HCT116 (cell line): ENCODE measurements around the gene PRKX. TPM values are rescaled to one million over a fixed set of nuclear protein-coding genes. Genes with fewer than 3 reads are reported as not detected.

Experiments
- ATAC-seq: fragments of 200-7000 bp; cut with Tn5 transposase; 2 replicates; pipeline ENCODE4 v1.9.1; 2020; ENCODE audit warnings: mild to moderate bottlenecking, moderate library complexity
- BruUV-seq: library from RNA; stranded (reverse); fragments of 400-500 nt; replicated peaks from 2 replicates; lab custom pipeline; 2021; lab: Mats Ljungman, UMichigan
- CTCF ChIA-PET: fragments of 300-600 bp; sonication (Branson Sonifier 250); formaldehyde crosslinking; loops from one replicate; lab custom pipeline; 2021; ENCODE audit warnings: antibody characterized with exemption; lab: Charles Lee
- POLR2A ChIA-PET: fragments of 300-600, 350-600 bp; sonication (Branson Sonifier 250); formaldehyde crosslinking; loops from one replicate; lab custom pipeline; 2021; ENCODE audit warnings: antibody characterized with exemption; lab: Charles Lee
- RAD21 ChIA-PET, 2 experiments: fragments of 300-600 bp; sonication (Branson Sonifier 250); formaldehyde crosslinking; loops; one replicate each; lab custom pipeline; 2023; ENCODE audit warnings: low total read pairs in 2 of 2; ENCODE audit not compliant: uncharacterized antibody in 2 of 2, unreplicated experiment in 2 of 2, low non-redundant PET in 1 of 2; lab: Charles Lee
- DNase-seq: peaks from one replicate; pipeline ENCODE4 v3.0.0-alpha.2; 2010; ENCODE audit warnings: low read depth, low spot score
- H2AFZ ChIP-seq: fragments of 200-600 bp; shearing (Covaris generic), sonication (generic); 2 replicates; pipeline ENCODE4 v1.6.1; 2017; ENCODE audit warnings: low read depth, mixed run types, mixed read lengths, antibody characterized with exemption, low read length; ENCODE audit not compliant: poor library complexity, severe bottlenecking
- H3K27ac ChIP-seq: 2 replicates; pipeline ENCODE4 v1.5.1; 2012; ENCODE audit warnings: low read depth, low read length
- H3K27me3 ChIP-seq: fragments of 200-600 bp; sonication (generic); 2 replicates; pipeline ENCODE4 v1.6.1; 2016; ENCODE audit warnings: mixed run types, low read length, mixed read lengths; ENCODE audit not compliant: insufficient read depth
- H3K36me3 ChIP-seq, 2 experiments: fragments of 200-500 bp in 1 of 2; fragments of 200-600 bp in 1 of 2; sonication (Bioruptor generic) in 1 of 2; sonication (generic) in 1 of 2; 2 replicates each; pipeline versions ENCODE4 v1.5.1 to v1.6.1; 2014 to 2016; ENCODE audit warnings: low read length in 2 of 2, inconsistent platforms in 1 of 2, mixed read lengths in 1 of 2, mixed run types in 1 of 2; ENCODE audit not compliant: insufficient read depth in 2 of 2, control insufficient read depth in 1 of 2
- H3K4me1 ChIP-seq, 2 experiments: fragments of 200-600 bp in 1 of 2; sonication (generic) in 1 of 2; 2 replicates each; pipeline versions ENCODE4 v1.5.1 to v1.6.1; 2012 to 2017; ENCODE audit warnings: low read length in 2 of 2, inconsistent platforms in 1 of 2, mild to moderate bottlenecking in 1 of 2, mixed read lengths in 1 of 2, mixed run types in 1 of 2, moderate library complexity in 1 of 2; ENCODE audit not compliant: insufficient read depth in 2 of 2, control insufficient read depth in 1 of 2
- H3K4me2 ChIP-seq: fragments of 200-600 bp; sonication (generic); 2 replicates; pipeline ENCODE4 v1.6.1; 2017; ENCODE audit warnings: mixed run types, low read length, mixed read lengths
- H3K4me3 ChIP-seq, 2 experiments: fragments of 200-600 bp in 1 of 2; sonication (generic) in 1 of 2; replicated peaks in 1 of 2; 2 replicates each; pipeline ENCODE4 v1.5.1; 2011 to 2016; ENCODE audit warnings: low read length in 2 of 2, control low read depth in 1 of 2, low read depth in 1 of 2, mild to moderate bottlenecking in 1 of 2, mixed read lengths in 1 of 2, mixed run types in 1 of 2
- H3K79me2 ChIP-seq: fragments of 200-600 bp; sonication (generic); 2 replicates; pipeline ENCODE4 v1.6.1; 2017; ENCODE audit warnings: mild to moderate bottlenecking, mixed run types, low read length, moderate library complexity, mixed read lengths; ENCODE audit not compliant: insufficient read depth
- H3K9ac ChIP-seq: fragments of 200-600 bp; sonication (generic); 2 replicates; pipeline ENCODE4 v1.6.1; 2016; ENCODE audit warnings: low read length, mixed read lengths
- H3K9me2 ChIP-seq: fragments of 200-600 bp; sonication (generic), shearing (Covaris generic); 2 replicates; pipeline ENCODE4 v1.6.1; 2017; ENCODE audit warnings: mixed run types, mild to moderate bottlenecking, moderate library complexity; ENCODE audit not compliant: insufficient read depth
- H3K9me3 ChIP-seq, 2 experiments: fragments of 200-500 bp in 1 of 2; fragments of 200-600 bp in 1 of 2; sonication (Bioruptor generic) in 1 of 2; sonication (generic) in 1 of 2; 2 replicates each; pipeline ENCODE4 v1.6.1; 2014 to 2017; ENCODE audit warnings: low read length in 2 of 2, mixed read lengths in 2 of 2, inconsistent platforms in 1 of 2, low read depth in 1 of 2, mild to moderate bottlenecking in 1 of 2, mixed run types in 1 of 2, moderate library complexity in 1 of 2; ENCODE audit not compliant: control insufficient read depth in 1 of 2, insufficient read depth in 1 of 2
- H4K20me1 ChIP-seq: fragments of 200-600 bp; sonication (generic), shearing (Covaris generic); 2 replicates; pipeline ENCODE4 v1.6.1; 2017; ENCODE audit warnings: mixed run types, mild to moderate bottlenecking, moderate library complexity; ENCODE audit not compliant: insufficient read depth
- CBX3 ChIP-seq: IDR thresholded peaks from 2 replicates; pipeline ENCODE4 v1.6.1; 2012; ENCODE audit warnings: low read depth
- EGR1 ChIP-seq: IDR thresholded peaks from 2 replicates; pipeline ENCODE4 v1.6.1; 2012; ENCODE audit warnings: low read depth
- EZH2phosphoT487 ChIP-seq: fragments of 200-600 bp; IDR thresholded peaks from 2 replicates; pipeline ENCODE4 v1.6.1; 2018; ENCODE audit warnings: antibody characterized with exemption, borderline replicate concordance
- FOSL1 ChIP-seq: IDR thresholded peaks from 2 replicates; pipeline ENCODE4 v1.6.1; 2012; ENCODE audit warnings: low read depth
- JUND ChIP-seq: IDR thresholded peaks from 2 replicates; pipeline ENCODE4 v1.6.1; 2012
- POLR2A ChIP-seq: IDR thresholded peaks from 2 replicates; pipeline ENCODE4 v1.7.0; 2011; ENCODE audit warnings: borderline replicate concordance; ENCODE audit not compliant: insufficient read depth, insufficient read length; ENCODE audit errors: extremely low read depth
- POLR2AphosphoS5 ChIP-seq: IDR thresholded peaks from 2 replicates; pipeline ENCODE4 v1.6.1; 2011; ENCODE audit warnings: mild to moderate bottlenecking, low read depth, low read length, moderate library complexity
- RAD21 ChIP-seq: IDR thresholded peaks from 2 replicates; pipeline ENCODE4 v1.6.1; 2012; ENCODE audit warnings: low read depth, mild to moderate bottlenecking
- SIN3A ChIP-seq: IDR thresholded peaks from 2 replicates; pipeline ENCODE4 v1.6.1; 2012; ENCODE audit warnings: low read depth
- SRF ChIP-seq: IDR thresholded peaks from 2 replicates; pipeline ENCODE4 v1.6.1; 2012; ENCODE audit warnings: low read depth
- TCF7L2 ChIP-seq: IDR thresholded peaks from 2 replicates; pipeline ENCODE4 v1.7.0; 2011; ENCODE audit warnings: borderline replicate concordance, inconsistent platforms; ENCODE audit not compliant: insufficient read depth, insufficient read length; ENCODE audit errors: extremely low read depth
- YY1 ChIP-seq: IDR thresholded peaks from 2 replicates; pipeline ENCODE4 v1.6.1; 2011; ENCODE audit warnings: low read length, low read depth, moderate library complexity, mild to moderate bottlenecking; ENCODE audit not compliant: insufficient replicate concordance; ENCODE audit errors: extremely low read depth
- ZFX ChIP-seq: fragments of 450-650 bp; IDR thresholded peaks from 2 replicates; pipeline ENCODE4 v1.6.1; 2017
- intact Hi-C: fragments of 100-400 bp; cut with micrococcal nuclease; formaldehyde crosslinking; loops from 2 replicates; pipeline ENCODE4 v1.10.0; 2022
- total RNA-seq: library from RNA; stranded (reverse); gene quantifications from one replicate; pipeline ENCODE4 v1.2.1, GENCODE V29; 2021; ENCODE audit not compliant: unreplicated experiment
- TF ChIP-seq, protein P1 (sequence below): IDR thresholded peaks from 2 replicates; pipeline ENCODE4 v1.6.1; 2012; ENCODE audit warnings: low read depth
- TF ChIP-seq, protein P2 (sequence below): IDR thresholded peaks from 2 replicates; pipeline ENCODE4 v1.6.1; 2011; ENCODE audit warnings: mild to moderate bottlenecking, low read length, moderate library complexity; ENCODE audit not compliant: insufficient replicate concordance; ENCODE audit errors: extremely low read depth
- TF ChIP-seq, protein P3 (sequence below): IDR thresholded peaks from 2 replicates; pipeline ENCODE4 v1.6.1; 2012
- TF ChIP-seq, protein P4 (sequence below): IDR thresholded peaks from 2 replicates; pipeline ENCODE4 v1.6.1; 2012

Gene PRKX
- total RNA-seq, 1 experiment from 2014 or later = 26.7 TPM

DNA sequence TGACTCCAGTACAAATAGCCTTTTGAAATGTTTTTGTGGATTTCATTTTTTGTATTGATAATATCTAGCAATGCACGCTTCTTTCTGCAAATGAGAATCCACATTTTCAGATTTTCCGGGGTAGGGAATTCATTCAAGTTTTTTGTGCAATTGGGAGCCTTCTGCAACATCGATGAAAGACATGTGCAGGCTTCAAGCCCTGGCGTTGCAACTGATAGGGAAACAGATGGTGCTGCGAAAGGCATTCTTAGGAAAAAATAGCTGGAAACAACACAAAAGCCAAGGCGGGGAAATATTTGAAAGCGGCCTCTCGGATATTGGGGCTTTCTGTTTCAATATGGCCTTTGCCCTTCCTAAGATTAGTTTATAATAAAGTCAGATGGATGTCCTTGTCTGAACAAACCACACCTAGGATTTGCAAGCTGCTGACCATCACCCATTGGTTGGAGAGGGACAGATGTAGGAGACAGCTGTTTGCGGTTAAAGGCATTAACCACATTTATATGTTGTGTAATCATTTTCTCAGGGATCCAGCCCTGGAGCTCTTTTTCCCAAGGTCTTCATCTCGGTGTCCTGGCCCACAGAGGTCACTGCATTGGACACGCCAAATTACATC lies 136.5 kb downstream of the PRKX start:
- no peaks in the 10 kb centered on the region for H3K79me2 ChIP-seq
- no peaks in the 10 kb centered on the region for H3K27me3 ChIP-seq
- ChIA-PET RAD21 (no interaction called here), POLR2A (no interaction called here)
- ATAC-seq = no peak
- no peaks in the 10 kb centered on the region for H3K9me2 ChIP-seq
- H3K27ac ChIP-seq = no peak overlapping the region
- no TSS peak for BruUV-seq
- H2AFZ ChIP-seq = no peak overlapping the region
- intact Hi-C loops = no loop called here
- no peak overlapping the region for H3K4me2 ChIP-seq
- no peak overlapping the region for H3K4me3 ChIP-seq
- no peaks in the 10 kb centered on the region for H3K36me3 ChIP-seq
- H4K20me1 ChIP-seq = no peaks in the 10 kb centered on the region
- TF ChIP-seq, protein P1, sequence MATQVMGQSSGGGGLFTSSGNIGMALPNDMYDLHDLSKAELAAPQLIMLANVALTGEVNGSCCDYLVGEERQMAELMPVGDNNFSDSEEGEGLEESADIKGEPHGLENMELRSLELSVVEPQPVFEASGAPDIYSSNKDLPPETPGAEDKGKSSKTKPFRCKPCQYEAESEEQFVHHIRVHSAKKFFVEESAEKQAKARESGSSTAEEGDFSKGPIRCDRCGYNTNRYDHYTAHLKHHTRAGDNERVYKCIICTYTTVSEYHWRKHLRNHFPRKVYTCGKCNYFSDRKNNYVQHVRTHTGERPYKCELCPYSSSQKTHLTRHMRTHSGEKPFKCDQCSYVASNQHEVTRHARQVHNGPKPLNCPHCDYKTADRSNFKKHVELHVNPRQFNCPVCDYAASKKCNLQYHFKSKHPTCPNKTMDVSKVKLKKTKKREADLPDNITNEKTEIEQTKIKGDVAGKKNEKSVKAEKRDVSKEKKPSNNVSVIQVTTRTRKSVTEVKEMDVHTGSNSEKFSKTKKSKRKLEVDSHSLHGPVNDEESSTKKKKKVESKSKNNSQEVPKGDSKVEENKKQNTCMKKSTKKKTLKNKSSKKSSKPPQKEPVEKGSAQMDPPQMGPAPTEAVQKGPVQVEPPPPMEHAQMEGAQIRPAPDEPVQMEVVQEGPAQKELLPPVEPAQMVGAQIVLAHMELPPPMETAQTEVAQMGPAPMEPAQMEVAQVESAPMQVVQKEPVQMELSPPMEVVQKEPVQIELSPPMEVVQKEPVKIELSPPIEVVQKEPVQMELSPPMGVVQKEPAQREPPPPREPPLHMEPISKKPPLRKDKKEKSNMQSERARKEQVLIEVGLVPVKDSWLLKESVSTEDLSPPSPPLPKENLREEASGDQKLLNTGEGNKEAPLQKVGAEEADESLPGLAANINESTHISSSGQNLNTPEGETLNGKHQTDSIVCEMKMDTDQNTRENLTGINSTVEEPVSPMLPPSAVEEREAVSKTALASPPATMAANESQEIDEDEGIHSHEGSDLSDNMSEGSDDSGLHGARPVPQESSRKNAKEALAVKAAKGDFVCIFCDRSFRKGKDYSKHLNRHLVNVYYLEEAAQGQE = no peak
- TF ChIP-seq YY1 = no peak
- no peak for TF ChIP-seq SIN3A
- TF ChIP-seq, all 23 proteins: peak for 0
- H3K9ac ChIP-seq = no peak overlapping the region
- no peak for DNase-seq
- CTCF ChIA-PET = no interaction called here
- no peaks in the 10 kb centered on the region for H3K4me1 ChIP-seq
- H3K9me3 ChIP-seq = no peaks in the 10 kb centered on the region

DNA sequence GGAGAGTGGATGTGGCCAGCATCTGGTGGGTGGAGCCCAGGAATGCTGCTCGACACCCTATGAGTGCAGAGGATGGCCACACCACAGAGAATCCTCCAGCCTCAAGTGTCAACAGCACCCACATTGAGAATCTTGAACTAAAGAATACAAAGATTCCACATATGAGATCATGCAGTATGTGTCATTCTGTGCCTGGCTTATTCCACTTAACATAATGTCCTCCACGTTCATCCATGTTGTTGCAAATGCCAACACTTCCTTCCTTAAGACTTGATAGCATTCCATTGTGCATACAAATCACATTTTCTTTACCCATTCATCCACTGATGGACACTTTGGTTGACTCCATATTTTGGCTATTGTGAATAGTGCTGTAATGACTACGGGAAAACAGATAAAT lies 145.8 kb downstream of the PRKX start:
- H3K36me3 ChIP-seq = no peaks in the 10 kb centered on the region
- no peaks in the 10 kb centered on the region for H3K79me2 ChIP-seq
- no peak overlapping the region for H3K9ac ChIP-seq
- CTCF ChIA-PET = no interaction called here
- no peaks in the 10 kb centered on the region for H3K4me1 ChIP-seq
- no peaks in the 10 kb centered on the region for H3K27me3 ChIP-seq
- ATAC-seq = no peak
- no peaks in the 10 kb centered on the region for H4K20me1 ChIP-seq
- intact Hi-C loops = no loop called here
- RAD21 ChIA-PET = no interaction called here
- H3K9me3 ChIP-seq = no peaks in the 10 kb centered on the region
- no peak overlapping the region for H2AFZ ChIP-seq
- H3K4me3 ChIP-seq = no peak overlapping the region
- DNase-seq = no peak
- H3K9me2 ChIP-seq = no peaks in the 10 kb centered on the region
- BruUV-seq = no TSS peak
- POLR2A ChIA-PET = no interaction called here
- H3K4me2 ChIP-seq = no peak overlapping the region
- H3K27ac ChIP-seq = no peak overlapping the region
- TF ChIP-seq EGR1 = no peak
- no peak for TF ChIP-seq POLR2AphosphoS5
- TF ChIP-seq, protein P2, sequence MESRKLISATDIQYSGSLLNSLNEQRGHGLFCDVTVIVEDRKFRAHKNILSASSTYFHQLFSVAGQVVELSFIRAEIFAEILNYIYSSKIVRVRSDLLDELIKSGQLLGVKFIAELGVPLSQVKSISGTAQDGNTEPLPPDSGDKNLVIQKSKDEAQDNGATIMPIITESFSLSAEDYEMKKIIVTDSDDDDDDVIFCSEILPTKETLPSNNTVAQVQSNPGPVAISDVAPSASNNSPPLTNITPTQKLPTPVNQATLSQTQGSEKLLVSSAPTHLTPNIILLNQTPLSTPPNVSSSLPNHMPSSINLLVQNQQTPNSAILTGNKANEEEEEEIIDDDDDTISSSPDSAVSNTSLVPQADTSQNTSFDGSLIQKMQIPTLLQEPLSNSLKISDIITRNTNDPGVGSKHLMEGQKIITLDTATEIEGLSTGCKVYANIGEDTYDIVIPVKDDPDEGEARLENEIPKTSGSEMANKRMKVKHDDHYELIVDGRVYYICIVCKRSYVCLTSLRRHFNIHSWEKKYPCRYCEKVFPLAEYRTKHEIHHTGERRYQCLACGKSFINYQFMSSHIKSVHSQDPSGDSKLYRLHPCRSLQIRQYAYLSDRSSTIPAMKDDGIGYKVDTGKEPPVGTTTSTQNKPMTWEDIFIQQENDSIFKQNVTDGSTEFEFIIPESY = no peak
- TF ChIP-seq SRF = no peak
- no peak for TF ChIP-seq EZH2phosphoT487
- TF ChIP-seq RAD21 = no peak
- no peak for TF ChIP-seq CBX3
- no peak for TF ChIP-seq FOSL1
- TF ChIP-seq, protein P3, sequence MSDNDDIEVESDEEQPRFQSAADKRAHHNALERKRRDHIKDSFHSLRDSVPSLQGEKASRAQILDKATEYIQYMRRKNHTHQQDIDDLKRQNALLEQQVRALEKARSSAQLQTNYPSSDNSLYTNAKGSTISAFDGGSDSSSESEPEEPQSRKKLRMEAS = no peak
- TF ChIP-seq ZFX = no peak
- TF ChIP-seq JUND = no peak
- TF ChIP-seq TCF7L2 = no peak
- TF ChIP-seq, protein P4, sequence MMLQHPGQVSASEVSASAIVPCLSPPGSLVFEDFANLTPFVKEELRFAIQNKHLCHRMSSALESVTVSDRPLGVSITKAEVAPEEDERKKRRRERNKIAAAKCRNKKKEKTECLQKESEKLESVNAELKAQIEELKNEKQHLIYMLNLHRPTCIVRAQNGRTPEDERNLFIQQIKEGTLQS = no peak
- no peak for TF ChIP-seq POLR2A
